Measurements from ENCODE around the gene MTF2.

DNA sequence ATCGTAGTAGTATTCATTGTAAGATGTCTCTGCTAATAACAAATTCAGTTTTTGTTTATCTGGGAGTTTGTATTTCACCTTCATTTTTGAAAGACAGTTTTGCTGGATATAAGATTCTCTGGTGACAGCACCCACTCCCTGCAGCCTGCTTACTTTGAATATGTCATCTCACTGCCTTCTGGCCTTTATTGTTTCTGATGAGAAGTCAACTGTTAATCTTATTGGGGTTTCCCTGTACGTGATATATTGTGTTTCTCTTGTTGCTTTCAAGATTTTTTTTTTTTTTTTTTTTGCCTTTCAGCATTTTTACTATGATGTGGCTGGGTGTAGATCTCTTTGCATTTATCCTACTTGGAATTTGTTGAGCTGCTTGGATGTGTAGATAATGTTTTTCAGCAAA is 29.3 kb downstream of the MTF2 start:
- no peak for TF ChIP-seq POLR2AphosphoS5 (IDR thresholded peaks at IDR 0.05)
- TF ChIP-seq, protein P1, sequence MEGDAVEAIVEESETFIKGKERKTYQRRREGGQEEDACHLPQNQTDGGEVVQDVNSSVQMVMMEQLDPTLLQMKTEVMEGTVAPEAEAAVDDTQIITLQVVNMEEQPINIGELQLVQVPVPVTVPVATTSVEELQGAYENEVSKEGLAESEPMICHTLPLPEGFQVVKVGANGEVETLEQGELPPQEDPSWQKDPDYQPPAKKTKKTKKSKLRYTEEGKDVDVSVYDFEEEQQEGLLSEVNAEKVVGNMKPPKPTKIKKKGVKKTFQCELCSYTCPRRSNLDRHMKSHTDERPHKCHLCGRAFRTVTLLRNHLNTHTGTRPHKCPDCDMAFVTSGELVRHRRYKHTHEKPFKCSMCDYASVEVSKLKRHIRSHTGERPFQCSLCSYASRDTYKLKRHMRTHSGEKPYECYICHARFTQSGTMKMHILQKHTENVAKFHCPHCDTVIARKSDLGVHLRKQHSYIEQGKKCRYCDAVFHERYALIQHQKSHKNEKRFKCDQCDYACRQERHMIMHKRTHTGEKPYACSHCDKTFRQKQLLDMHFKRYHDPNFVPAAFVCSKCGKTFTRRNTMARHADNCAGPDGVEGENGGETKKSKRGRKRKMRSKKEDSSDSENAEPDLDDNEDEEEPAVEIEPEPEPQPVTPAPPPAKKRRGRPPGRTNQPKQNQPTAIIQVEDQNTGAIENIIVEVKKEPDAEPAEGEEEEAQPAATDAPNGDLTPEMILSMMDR (IDR thresholded peaks at IDR 0.05), result no peak
